Left lung (tissue), 10 donors: ENCODE results near the gene UQCRQ. TPM values are rescaled to one million over a fixed set of nuclear protein-coding genes. Genes with fewer than 3 reads are reported as not detected.
A peak's percentile ranks its signal among the peaks of the same experiment; 100 is the strongest.

ENCODE experiments used
- ATAC-seq: fragments of 200-7000 bp; cut with Tn5 transposase; one replicate; pipeline ENCODE4 v1.9.1; 2020; ENCODE audit warnings: moderate library complexity
- DNase-seq, 4 donors: peaks; one replicate each; pipeline ENCODE4 v3.0.0-alpha.2; 2013 to 2020
- H3K27ac ChIP-seq, 2 donors: fragments of 200-600 bp; sonication (generic) in 1 of 2; one replicate each; pipeline versions ENCODE4 v1.5.0 to v1.8.0; 2020 to 2021
- H3K27me3 ChIP-seq, 2 donors: fragments of 200-600 bp; sonication (generic) in 1 of 2; one replicate each; pipeline versions ENCODE4 v1.5.0 to v1.8.0; 2020 to 2021
- H3K36me3 ChIP-seq, 2 donors: fragments of 200-600 bp; sonication (generic) in 1 of 2; one replicate each; pipeline versions ENCODE4 v1.5.0 to v1.8.0; 2020 to 2021
- H3K4me1 ChIP-seq, 2 donors: fragments of 200-600 bp; one replicate each; pipeline ENCODE4 v1.8.0; 2021
- H3K4me3 ChIP-seq, 2 donors: fragments of 200-600 bp; sonication (generic) in 1 of 2; one replicate each; pipeline versions ENCODE4 v1.5.0 to v1.8.0; 2020 to 2021; ENCODE audit warnings: mild to moderate bottlenecking in 1 of 2
- H3K9me3 ChIP-seq, 2 donors: fragments of 200-600 bp; sonication (generic) in 1 of 2; one replicate each; pipeline versions ENCODE4 v1.5.0 to v1.8.0; 2020 to 2021
- CTCF ChIP-seq, 2 donors: fragments of 200-600 bp; sonication (generic) in 1 of 2; IDR thresholded peaks; one replicate each; pipeline versions ENCODE4 v1.5.0 to v1.8.0; 2021; ENCODE audit warnings: antibody characterized with exemption in 2 of 2
- intact Hi-C, 2 donors: fragments of 100-400 bp; cut with DNase I; formaldehyde crosslinking; loops; one replicate each; pipeline versions ENCODE4 v1.11.2 to v1.14.2; 2022
- polyA plus RNA-seq, 6 donors: library from polyadenylated mRNA; unstranded; fragments of 120-200 nt; gene quantifications; one replicate each; pipeline ENCODE4 v1.2.1, GENCODE V29; 2013; ENCODE audit not compliant: insufficient read length in 6 of 6
- total RNA-seq, 2 donors: library from RNA; stranded (reverse); fragmentation: NEBNext Ultra II Directional; extraction: Animal tissue kit (Norgen Biotek cat#: 25700); gene quantifications; one replicate each; pipeline ENCODE4 v1.2.1, GENCODE V29; 2021
- donor health status: DM: no; HTN: yes; CAD: no.
- donor health status: DM: no; HTN: no; CAD: no.

The UQCRQ gene
- total and polyA plus RNA-seq, 8 donors, result 130 to 507 (median 168) TPM

GRCh38 chr5:132889501-132889900 is 23.1 kb downstream of the UQCRQ start:
- Histone ChIP-seq H3K27me3 (no peaks in the 10 kb centered on the region), H3K4me1 (peaks cover 0 to 7% of the 10 kb centered on the region in 2 donors), H3K27ac (no peak overlapping the region), H3K9me3 (no peaks in the 10 kb centered on the region), H3K36me3 (peaks cover 0 to 99% of the 10 kb centered on the region in 2 donors), H3K4me3 (no peak overlapping the region)
- peak; percentile 57 for ATAC-seq
- DNase-seq, result no peak
- intact Hi-C loops, result no loop called here
- TF ChIP-seq CTCF (IDR thresholded peaks at IDR 0.05), result no peak

- TF ChIP-seq CTCF (IDR thresholded peaks at IDR 0.05), result no peak
- intact Hi-C loops, result no loop called here
- Histone ChIP-seq H3K4me3 (no peak overlapping the region), H3K27me3 (no peaks in the 10 kb centered on the region), H3K4me1 (peaks cover 0 to 7% of the 10 kb centered on the region in 2 donors), H3K9me3 (no peaks in the 10 kb centered on the region), H3K27ac (no peak overlapping the region), H3K36me3 (peaks cover 0 to 100% of the 10 kb centered on the region in 2 donors)
- no peak for ATAC-seq
- DNase-seq, result no peak
Measured at GRCh38 chr5:132890817-132891216, 24.4 kb downstream of the UQCRQ start.

- no peak for ATAC-seq
- no peak for DNase-seq
- intact Hi-C loops, result no loop called here
- Histone ChIP-seq H3K4me3 (no peak overlapping the region), H3K36me3 (peaks cover 0 to 92% of the 10 kb centered on the region in 2 donors), H3K27ac (no peak overlapping the region), H3K9me3 (no peaks in the 10 kb centered on the region), H3K27me3 (no peaks in the 10 kb centered on the region), H3K4me1 (no peaks in the 10 kb centered on the region)
- no peak for TF ChIP-seq CTCF (IDR thresholded peaks at IDR 0.05)
Measured at GRCh38 chr5:132895719-132896305, 29.4 kb downstream of the UQCRQ start.

GRCh38 chr5:132896685-132897084 is 30.2 kb downstream of the UQCRQ start:
- H3K27ac ChIP-seq, result no peak overlapping the region
- H3K27me3 ChIP-seq, result no peaks in the 10 kb centered on the region
- DNase-seq (no peak), ATAC-seq (no peak)
- no peaks in the 10 kb centered on the region for H3K4me1 ChIP-seq
- H3K4me3 ChIP-seq, result no peak overlapping the region
- TF ChIP-seq CTCF (IDR thresholded peaks at IDR 0.05), result no peak
- peaks cover 0 to 90% of the 10 kb centered on the region in 2 donors for H3K36me3 ChIP-seq
- H3K9me3 ChIP-seq, result no peaks in the 10 kb centered on the region
- intact Hi-C loops, result no loop called here

GRCh38 chr5:132898094-132898493 is 31.7 kb downstream of the UQCRQ start:
- no peak for TF ChIP-seq CTCF (IDR thresholded peaks at IDR 0.05)
- intact Hi-C loops, result no loop called here
- no peak for ATAC-seq
- H3K9me3 ChIP-seq, result no peaks in the 10 kb centered on the region
- H3K27me3 ChIP-seq, result no peaks in the 10 kb centered on the region
- DNase-seq, result no peak
- no peak overlapping the region for H3K27ac ChIP-seq
- peaks cover 0 to 84% of the 10 kb centered on the region in 2 donors for H3K36me3 ChIP-seq
- H3K4me1 ChIP-seq, result no peaks in the 10 kb centered on the region
- no peak overlapping the region for H3K4me3 ChIP-seq
